ENCODE measurements around the gene ADAMTSL3.

DNA sequence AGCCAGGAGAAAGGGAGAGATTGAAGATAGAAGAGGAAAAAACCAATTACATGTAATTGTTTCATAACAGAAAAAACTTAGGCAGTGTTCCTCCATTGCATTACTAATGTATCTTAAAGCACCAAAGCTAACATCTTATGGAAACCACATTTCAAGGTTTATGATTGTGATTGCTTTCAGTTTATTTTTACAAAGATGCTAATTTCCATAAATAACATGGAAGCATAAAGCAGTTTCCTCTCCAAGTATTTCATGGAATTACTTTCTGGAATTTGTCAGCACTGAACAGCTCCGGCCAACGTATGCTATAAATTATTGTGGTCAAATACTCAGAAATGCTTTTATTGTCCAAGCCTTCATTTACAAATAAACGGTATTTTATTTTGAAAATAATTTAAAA is 11.6 kb downstream of the ADAMTSL3 start:
- TF ChIP-seq, protein P1, sequence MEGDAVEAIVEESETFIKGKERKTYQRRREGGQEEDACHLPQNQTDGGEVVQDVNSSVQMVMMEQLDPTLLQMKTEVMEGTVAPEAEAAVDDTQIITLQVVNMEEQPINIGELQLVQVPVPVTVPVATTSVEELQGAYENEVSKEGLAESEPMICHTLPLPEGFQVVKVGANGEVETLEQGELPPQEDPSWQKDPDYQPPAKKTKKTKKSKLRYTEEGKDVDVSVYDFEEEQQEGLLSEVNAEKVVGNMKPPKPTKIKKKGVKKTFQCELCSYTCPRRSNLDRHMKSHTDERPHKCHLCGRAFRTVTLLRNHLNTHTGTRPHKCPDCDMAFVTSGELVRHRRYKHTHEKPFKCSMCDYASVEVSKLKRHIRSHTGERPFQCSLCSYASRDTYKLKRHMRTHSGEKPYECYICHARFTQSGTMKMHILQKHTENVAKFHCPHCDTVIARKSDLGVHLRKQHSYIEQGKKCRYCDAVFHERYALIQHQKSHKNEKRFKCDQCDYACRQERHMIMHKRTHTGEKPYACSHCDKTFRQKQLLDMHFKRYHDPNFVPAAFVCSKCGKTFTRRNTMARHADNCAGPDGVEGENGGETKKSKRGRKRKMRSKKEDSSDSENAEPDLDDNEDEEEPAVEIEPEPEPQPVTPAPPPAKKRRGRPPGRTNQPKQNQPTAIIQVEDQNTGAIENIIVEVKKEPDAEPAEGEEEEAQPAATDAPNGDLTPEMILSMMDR (IDR thresholded peaks at IDR 0.05; ENCODE audit: insufficient read depth, low read length, poor library complexity, severe bottlenecking): no peak
- TF ChIP-seq EZH2phosphoT487 (conservative IDR thresholded peaks at IDR 0.05; ENCODE audit: low read length): no peak

All from SU-DHL-6 (cell line).